ENCODE results near the gene STRA8.
"Not testable (repeated sequence)": the region's sequence is repeated elsewhere in the genome, so short reads cannot be mapped to it uniquely, and the experiment has no call there.

STRA8 gene

DNA sequence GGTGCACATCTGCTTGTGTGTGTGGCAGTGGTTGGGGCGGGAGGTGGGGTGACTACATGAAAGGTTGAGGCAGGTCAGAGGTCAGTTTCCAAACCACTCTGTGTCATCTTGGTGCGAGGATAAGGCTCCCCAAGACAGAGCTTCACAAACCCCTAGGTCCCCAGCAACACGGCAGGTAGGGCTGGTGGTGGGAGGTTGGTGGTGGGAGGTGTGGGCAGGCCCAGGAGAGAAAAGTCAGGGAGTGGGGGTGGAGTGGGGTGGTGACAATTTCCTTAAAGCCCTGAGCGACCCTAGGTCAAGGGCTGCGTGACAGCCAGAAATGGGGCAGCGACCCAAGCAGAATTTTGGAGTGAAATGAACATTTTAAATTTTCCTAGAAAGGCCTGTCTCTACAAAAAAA lies 1.6 kb upstream of the STRA8 start:
- ChIA-PET CTCF (no interaction called here), POLR2A (no interaction called here)
- DNase-seq (ENCODE audit: low read depth, low spot score), result no peak
- H3K4me3 ChIP-seq (ENCODE audit: low read depth, low read length), result no peak overlapping the region
- TF ChIP-seq, protein P1, sequence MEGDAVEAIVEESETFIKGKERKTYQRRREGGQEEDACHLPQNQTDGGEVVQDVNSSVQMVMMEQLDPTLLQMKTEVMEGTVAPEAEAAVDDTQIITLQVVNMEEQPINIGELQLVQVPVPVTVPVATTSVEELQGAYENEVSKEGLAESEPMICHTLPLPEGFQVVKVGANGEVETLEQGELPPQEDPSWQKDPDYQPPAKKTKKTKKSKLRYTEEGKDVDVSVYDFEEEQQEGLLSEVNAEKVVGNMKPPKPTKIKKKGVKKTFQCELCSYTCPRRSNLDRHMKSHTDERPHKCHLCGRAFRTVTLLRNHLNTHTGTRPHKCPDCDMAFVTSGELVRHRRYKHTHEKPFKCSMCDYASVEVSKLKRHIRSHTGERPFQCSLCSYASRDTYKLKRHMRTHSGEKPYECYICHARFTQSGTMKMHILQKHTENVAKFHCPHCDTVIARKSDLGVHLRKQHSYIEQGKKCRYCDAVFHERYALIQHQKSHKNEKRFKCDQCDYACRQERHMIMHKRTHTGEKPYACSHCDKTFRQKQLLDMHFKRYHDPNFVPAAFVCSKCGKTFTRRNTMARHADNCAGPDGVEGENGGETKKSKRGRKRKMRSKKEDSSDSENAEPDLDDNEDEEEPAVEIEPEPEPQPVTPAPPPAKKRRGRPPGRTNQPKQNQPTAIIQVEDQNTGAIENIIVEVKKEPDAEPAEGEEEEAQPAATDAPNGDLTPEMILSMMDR (IDR thresholded peaks at IDR 0.05; ENCODE audit: insufficient read depth, low read length, missing control alignments), result no peak

DNA sequence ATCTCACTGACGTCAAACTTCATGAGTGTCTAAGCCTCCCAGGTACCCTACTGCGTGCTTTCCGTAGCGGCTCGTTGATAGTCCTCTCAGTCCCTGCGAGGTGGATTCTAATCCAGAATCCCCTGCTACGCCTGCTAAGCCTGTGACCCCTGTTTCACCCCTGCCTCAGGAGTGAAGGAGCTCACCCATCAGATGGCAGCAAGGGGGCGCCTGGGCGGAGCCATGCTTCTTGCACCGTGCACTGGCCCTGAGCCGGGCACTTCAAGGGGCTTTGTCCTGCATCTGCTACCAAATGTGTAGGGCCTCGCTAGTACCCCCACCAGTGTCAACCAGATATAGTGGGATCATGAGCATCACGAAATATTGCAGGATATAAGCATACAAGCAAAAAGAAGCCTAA lies 918 bp upstream of the STRA8 start:
- TF ChIP-seq, protein P1 (IDR thresholded peaks at IDR 0.05; ENCODE audit: insufficient read depth, low read length, missing control alignments), result no peak
- CTCF ChIA-PET, result no interaction called here
- no peak for DNase-seq (ENCODE audit: low read depth, low spot score)
- H3K4me3 ChIP-seq (ENCODE audit: low read depth, low read length), result no peak overlapping the region
- POLR2A ChIA-PET, result no interaction called here

DNA sequence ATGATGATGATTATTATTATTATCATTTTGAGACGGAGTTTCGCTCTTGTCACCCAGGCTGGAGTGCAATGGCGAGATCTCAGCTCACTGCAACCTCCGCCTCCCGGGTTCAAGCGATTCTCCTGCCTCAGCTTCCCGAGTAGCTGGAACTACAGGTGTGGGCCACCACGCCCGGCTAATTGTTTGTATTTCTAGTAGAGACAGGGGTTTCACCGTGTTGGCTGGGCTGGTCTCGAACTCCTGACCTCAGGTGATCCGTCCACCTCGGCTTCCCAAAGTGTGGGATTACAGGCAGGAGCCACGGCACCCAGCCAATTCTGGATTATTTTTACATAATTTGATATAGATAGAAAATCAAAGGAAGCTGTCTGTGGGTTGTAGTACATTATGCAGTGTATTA lies 457 bp downstream of the STRA8 start:
- CTCF ChIA-PET, result interaction anchor here (1.0 kb wide), 1 partner anchor 15 kb away, joined by 3 read pairs; no protein-coding TSS in a partner anchor
- POLR2A ChIA-PET, result not testable (repeated sequence)

DNA sequence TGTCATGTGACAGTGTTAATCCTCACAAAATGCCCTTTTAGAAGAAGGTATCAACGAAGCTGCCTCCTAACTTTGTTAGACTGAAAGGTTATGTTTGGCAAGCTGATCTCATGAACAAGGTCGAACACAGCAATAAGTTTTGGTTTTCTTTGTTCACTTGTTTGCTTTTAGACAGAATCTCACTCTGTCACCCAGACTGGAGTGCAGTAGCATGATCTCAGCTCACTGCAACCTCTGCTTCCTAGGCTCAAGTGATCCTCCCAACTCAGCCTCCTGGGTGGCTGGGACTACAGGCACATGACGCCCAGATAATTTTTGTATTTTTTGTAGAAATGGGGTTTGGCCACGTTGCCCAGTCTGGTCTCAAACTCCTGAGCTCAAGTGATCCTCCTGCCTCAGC lies 1.1 kb downstream of the STRA8 start:
- TF ChIP-seq, protein P1 (IDR thresholded peaks at IDR 0.05; ENCODE audit: insufficient read depth, low read length, missing control alignments), result no peak
- CTCF ChIA-PET, result interaction anchor here (0.8 to 1.0 kb wide), 3 partner anchors 14 to 64 kb away, joined by 3 to 5 read pairs (median 3); partner anchors contain the start of gene CYREN
- H3K4me3 ChIP-seq (ENCODE audit: low read depth, low read length), result no peak overlapping the region
- POLR2A ChIA-PET, result no interaction called here
- no peak for DNase-seq (ENCODE audit: low read depth, low spot score)

More for the DNA sequence above, 457 bp downstream of the STRA8 start:
- H3K4me3 ChIP-seq (ENCODE audit: low read depth, low read length); DNase-seq (ENCODE audit: low read depth, low spot score): not testable (repeated sequence)

DNA sequence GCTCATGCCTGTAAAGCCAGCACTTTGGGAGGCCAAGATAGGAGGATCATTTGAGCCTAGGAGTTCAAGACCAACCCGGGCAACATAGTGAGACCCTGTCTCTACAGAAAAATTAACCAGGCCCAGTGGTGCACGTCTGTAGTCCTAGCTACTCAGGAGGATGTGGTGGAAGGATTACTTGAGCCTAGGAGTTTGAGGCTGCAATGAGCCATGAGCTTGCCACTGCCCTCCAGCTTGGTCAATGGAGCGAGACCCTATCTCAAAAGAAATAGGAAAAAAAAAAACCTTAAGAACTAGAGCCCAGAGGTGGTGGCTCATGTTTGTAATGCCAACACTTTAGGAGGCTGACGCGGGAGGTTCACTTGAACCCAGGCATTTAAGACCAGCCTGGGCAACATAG lies 2.2 kb downstream of the STRA8 start:
- POLR2A ChIA-PET, result no interaction called here
- CTCF ChIA-PET, result interaction anchor here (0.8 to 1.0 kb wide), 2 partner anchors 39 to 65 kb away, joined by 3 read pairs; partner anchors contain the start of gene CYREN
- H3K4me3 ChIP-seq (ENCODE audit: low read depth, low read length), result no peak overlapping the region
- TF ChIP-seq, protein P1 (IDR thresholded peaks at IDR 0.05; ENCODE audit: insufficient read depth, low read length, missing control alignments), result no peak
- no peak for DNase-seq (ENCODE audit: low read depth, low spot score)

DNA sequence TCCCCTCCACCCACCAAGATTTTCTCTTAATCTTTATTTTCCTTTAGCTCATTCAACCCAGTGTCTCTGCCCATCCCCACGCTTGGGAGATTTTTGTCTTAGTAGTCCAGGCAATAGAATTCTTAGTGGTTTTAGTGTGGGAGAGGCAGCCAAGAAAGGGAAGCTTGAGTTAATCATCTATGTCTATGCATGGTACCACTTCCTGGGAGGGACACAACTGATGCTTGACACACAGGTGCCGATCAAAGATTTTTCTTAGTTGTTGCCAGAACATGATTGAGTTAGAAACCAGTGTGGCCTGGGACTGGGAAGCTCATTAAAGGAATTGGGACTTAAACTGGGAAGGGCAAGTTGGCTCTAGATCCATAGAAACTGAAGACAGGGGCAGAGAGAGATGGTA lies 3.1 kb downstream of the STRA8 start:
- ChIA-PET POLR2A (no interaction called here), CTCF (interaction anchor here (1.0 to 1.3 kb wide), 3 partner anchors 8 to 38 kb away, joined by 3 to 5 read pairs (median 3); no protein-coding TSS in a partner anchor)
- no peak for DNase-seq (ENCODE audit: low read depth, low spot score)

More for the DNA sequence above, 3.1 kb downstream of the STRA8 start:
- TF ChIP-seq, protein P1 (IDR thresholded peaks at IDR 0.05; ENCODE audit: insufficient read depth, low read length, missing control alignments), result no peak
- H3K4me3 ChIP-seq (ENCODE audit: low read depth, low read length), result no peak overlapping the region

All from AG04449 (cell line).